GM12878 (cell line): Measurements from ENCODE around the gene UVSSA. TPM values are rescaled to one million over a fixed set of nuclear protein-coding genes. Genes with fewer than 3 reads are reported as not detected.

ENCODE experiments used
- ATAC-seq: fragments of 200-7000 bp; cut with Tn5 transposase; 3 replicates; pipeline ENCODE4 v1.9.1; 2020; ENCODE audit warnings: mild to moderate bottlenecking, moderate library complexity
- BruUV-seq: library from RNA; stranded (reverse); fragments of 400-500 nt; replicated peaks from 2 replicates; lab custom pipeline; 2021; lab: Mats Ljungman, UMichigan
- CTCF ChIA-PET: fragments of 300-600 bp; sonication (Branson Sonifier 250); formaldehyde crosslinking; extraction: SDS; loops from one replicate; lab custom pipeline; 2021; ENCODE audit warnings: inconsistent platforms; lab: Yijun Ruan, JAX
- POLR2A ChIA-PET: fragments of 350-600 bp; formaldehyde crosslinking; extraction: SDS; loops from one replicate; lab custom pipeline; 2021; ENCODE audit warnings: inconsistent platforms; lab: Charles Lee
- RAD21 ChIA-PET: fragments of 300-600 bp; sonication (Branson Sonifier 250); formaldehyde crosslinking; loops from one replicate; lab custom pipeline; 2023; ENCODE audit warnings: antibody characterized with exemption; ENCODE audit not compliant: unreplicated experiment; lab: Charles Lee
- SMC1A ChIA-PET: fragments of 300-600 bp; sonication (Branson Sonifier 250); formaldehyde crosslinking; loops from one replicate; lab custom pipeline; 2023; ENCODE audit not compliant: unreplicated experiment, uncharacterized antibody; lab: Charles Lee
- DNase-seq: peaks from one replicate; pipeline ENCODE4 v3.0.0-alpha.2; 2011; ENCODE audit warnings: low read depth, low spot score
- FAIRE-seq: peaks from 3 replicates; lab custom pipeline; 2011; peaks lifted over from hg19 to GRCh38; lab: Jason Lieb, UNC
- H2AFZ ChIP-seq: 2 replicates; pipeline ENCODE4 v1.6.0; 2011; ENCODE audit warnings: low read depth, low read length, control low read depth; ENCODE audit not compliant: control insufficient read depth
- H3K27ac ChIP-seq: 2 replicates; pipeline ENCODE4 v1.5.1; 2011; ENCODE audit warnings: control low read depth; ENCODE audit not compliant: control insufficient read depth, insufficient read depth
- H3K27me3 ChIP-seq, 2 experiments: replicated peaks in 1 of 2; 2 replicates each; pipeline versions ENCODE4 v1.6.0 to v1.6.1; 2011; ENCODE audit warnings: low read length in 1 of 2; ENCODE audit not compliant: control insufficient read depth in 2 of 2, insufficient read depth in 2 of 2
- H3K36me3 ChIP-seq, 2 experiments: 2 replicates each; pipeline ENCODE4 v1.5.1; 2011; ENCODE audit warnings: low read length in 1 of 2; ENCODE audit not compliant: control insufficient read depth in 2 of 2, insufficient read depth in 2 of 2
- H3K4me1 ChIP-seq: 2 replicates; pipeline ENCODE4 v1.6.1; 2011; ENCODE audit warnings: mild to moderate bottlenecking, low read length, moderate library complexity, mixed read lengths; ENCODE audit not compliant: control insufficient read depth, insufficient read depth
- H3K4me2 ChIP-seq: 2 replicates; pipeline ENCODE4 v1.6.0; 2011; ENCODE audit warnings: control low read depth; ENCODE audit not compliant: control insufficient read depth, insufficient read depth
- H3K4me3 ChIP-seq: fragments of 200-600 bp; sonication (generic); 2 replicates; pipeline ENCODE4 v1.5.1; 2016
- H3K79me2 ChIP-seq: 2 replicates; pipeline ENCODE4 v1.6.0; 2011; ENCODE audit warnings: low read length; ENCODE audit not compliant: control insufficient read depth, insufficient read depth
- H3K9ac ChIP-seq: 2 replicates; pipeline ENCODE4 v1.8.0; 2011; ENCODE audit warnings: low read length, control low read depth, mixed read lengths; ENCODE audit not compliant: control insufficient read depth, insufficient read depth
- H3K9me3 ChIP-seq: replicated peaks from 3 replicates; pipeline ENCODE4 v1.5.1; 2011; ENCODE audit warnings: mild to moderate bottlenecking, low read length; ENCODE audit not compliant: control insufficient read depth, insufficient read depth
- H4K20me1 ChIP-seq: 2 replicates; pipeline ENCODE4 v1.6.0; 2011; ENCODE audit not compliant: control insufficient read depth, insufficient read depth
- ASH2L ChIP-seq: fragments of 300-600, 200-600 bp; sonication (generic); IDR thresholded peaks from 2 replicates; pipeline ENCODE4 v1.6.1; 2017; ENCODE audit warnings: low read depth, mild to moderate bottlenecking, borderline replicate concordance
- BMI1 ChIP-seq: fragments of 450-650 bp; IDR thresholded peaks from 2 replicates; pipeline ENCODE4 v1.6.1; 2016; ENCODE audit warnings: mild to moderate bottlenecking, moderate library complexity, borderline replicate concordance
- CHD4 ChIP-seq: fragments of 200-600 bp; sonication (generic); IDR thresholded peaks from 2 replicates; pipeline ENCODE4 v1.6.1; 2016; ENCODE audit warnings: mild to moderate bottlenecking
- ESRRA ChIP-seq: IDR thresholded peaks from 2 replicates; pipeline ENCODE4 v1.6.1; 2012; ENCODE audit warnings: mild to moderate bottlenecking, low read length, improper control_type of control experiment
- GATAD2B ChIP-seq: fragments of 450-650 bp; conservative IDR thresholded peaks from 2 replicates; pipeline ENCODE4 v1.6.1; 2017; ENCODE audit warnings: low read depth, mild to moderate bottlenecking, moderate library complexity
- KAT2A ChIP-seq: conservative IDR thresholded peaks from 2 replicates; pipeline ENCODE4 v1.6.1; 2011; ENCODE audit warnings: low read depth, low read length; ENCODE audit not compliant: control insufficient read depth
- MYB ChIP-seq: fragments of 150-350 bp; IDR thresholded peaks from 2 replicates; pipeline ENCODE4 v1.6.1; 2014; ENCODE audit warnings: mild to moderate bottlenecking, low read depth, low read length, borderline replicate concordance
- WGBS: methylation state at CpG from one replicate; pipeline ENCODE4 v1.1.6; 2016; ENCODE audit warnings: low lambda C conversion rate; ENCODE audit not compliant: insufficient replicate concordance, insufficient coverage; ENCODE audit errors: missing lambda C conversion rate; 5-methylcytosine and 5-hydroxymethylcytosine counted together
- in situ Hi-C: fragments of 300-500 bp; cut with MboI; formaldehyde crosslinking; loops from 9 replicates; pipeline ENCODE4 v1.14.3; 2018; ENCODE audit warnings: mixed read lengths
- intact Hi-C: fragments of 100-400 bp; cut with micrococcal nuclease; formaldehyde crosslinking; loops from one replicate; pipeline ENCODE4 v1.14.2; 2022; ENCODE audit not compliant: unreplicated experiment
- polyA plus RNA-seq, 11 experiments: library from polyadenylated mRNA; depleted of rRNA in 4 of 11; unstranded in 6 of 11; stranded (reverse) in 5 of 11; fragments of >200 nt; fragmentation: Nextera tagmentation in 4 of 11; fragmentation: Illumina TruSeq in 1 of 11; extraction: Ambion mirVana in 4 of 11; extraction: Trizol in 1 of 11; gene quantifications; 1 replicate in 1 of 11; 2 replicates in 10 of 11; pipeline versions ENCODE4 v1.2.1 to v1.2.3, GENCODE V29; 2011 to 2016; ENCODE audit warnings: inconsistent platforms in 2 of 11, missing spikeins in 2 of 11, low read depth in 1 of 11
- total RNA-seq, 4 experiments: library from RNA; depleted of rRNA in 3 of 4; stranded (reverse); fragments of >200 nt in 3 of 4; fragmentation: Illumina TruSeq in 1 of 4; extraction: Trizol in 1 of 4; gene quantifications; 2 replicates each; pipeline versions ENCODE4 v1.2.1 to v1.2.3, GENCODE V29; 2013 to 2021
- TF ChIP-seq, protein P1 (sequence below): IDR thresholded peaks from 2 replicates; pipeline ENCODE4 v1.6.1; 2011; ENCODE audit warnings: borderline replicate concordance, low read depth, mild to moderate bottlenecking, moderate library complexity, mixed read lengths, low read length; ENCODE audit not compliant: insufficient read depth; ENCODE audit errors: extremely low read length

Gene UVSSA
- total and polyA plus RNA-seq, 10 of the 15 experiments (the other 5 are each of a cell fraction or from before 2014, with no cell fraction given) = 0.34 to 16.8 (median 3.6) TPM

DNA sequence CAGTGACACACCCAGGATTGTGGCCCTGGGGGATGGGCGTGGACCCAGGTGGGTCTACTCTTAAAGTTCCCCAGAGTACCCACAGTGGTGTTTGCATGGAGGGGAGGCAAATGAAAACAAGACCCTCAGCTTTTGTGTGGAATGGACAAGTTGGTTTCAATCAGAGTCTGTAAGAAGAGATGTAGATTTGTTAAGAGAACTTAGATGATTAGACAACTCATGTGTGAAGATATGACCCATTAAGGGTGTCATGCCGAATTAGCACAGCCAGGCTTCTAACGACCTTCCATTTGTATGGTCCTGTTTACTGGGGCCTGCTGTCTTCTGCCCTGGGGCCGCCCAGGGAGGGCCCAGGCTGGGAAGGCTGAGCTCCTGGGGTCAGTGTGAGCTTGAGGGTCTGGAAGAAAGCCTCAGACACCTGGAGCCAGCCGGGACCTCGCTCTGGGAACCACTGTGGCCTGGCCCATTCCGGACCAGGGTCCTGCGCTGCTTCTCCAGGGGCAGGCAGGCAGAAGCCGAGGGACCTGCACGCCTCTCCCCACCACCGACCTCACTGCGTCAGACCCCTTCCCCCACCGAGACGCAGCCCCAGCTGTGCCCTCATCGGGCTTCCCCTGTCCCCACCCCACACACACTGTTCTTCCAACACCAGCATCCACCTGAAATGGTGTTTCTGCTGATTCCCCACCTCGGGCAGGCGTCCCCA is 20.4 kb downstream of the UVSSA start (continued):
- TF ChIP-seq GATAD2B = no peak
- no peak for TF ChIP-seq BMI1
- TF ChIP-seq ASH2L = no peak

DNA sequence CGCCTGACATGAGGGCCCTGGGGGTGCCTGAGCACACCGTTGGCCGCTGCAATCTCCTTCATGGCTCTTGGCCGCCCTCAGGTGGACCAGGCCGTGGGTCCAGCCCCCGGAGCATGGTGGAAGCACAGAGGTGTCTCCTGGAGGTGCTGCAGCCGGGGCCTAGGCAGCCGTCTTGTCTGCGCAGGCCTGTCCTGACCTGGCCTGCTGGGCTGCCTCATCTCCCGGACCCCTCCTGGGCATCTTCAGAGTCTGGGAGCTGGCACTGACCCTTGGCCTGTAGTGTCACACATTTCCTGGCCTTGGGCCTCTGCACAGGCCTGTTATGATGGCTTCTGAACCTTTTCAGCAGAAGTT is 20.9 kb downstream of the UVSSA start:
- no peaks in the 10 kb centered on the region for H4K20me1 ChIP-seq
- H3K4me3 ChIP-seq = no peak overlapping the region
- BruUV-seq = no TSS peak
- no peaks in the 10 kb centered on the region for H3K4me1 ChIP-seq
- no peaks in the 10 kb centered on the region for H3K9me3 ChIP-seq
- ChIA-PET RAD21 (no interaction called here), SMC1A (no interaction called here), CTCF (no interaction called here), POLR2A (no interaction called here)
- H2AFZ ChIP-seq = no peak overlapping the region
- intact Hi-C loops (no loop called here), in situ Hi-C loops (no loop called here)
- no peaks in the 10 kb centered on the region for H3K79me2 ChIP-seq
- no peak overlapping the region for H3K27ac ChIP-seq
- no peak for TF ChIP-seq ASH2L
- TF ChIP-seq, protein P1, sequence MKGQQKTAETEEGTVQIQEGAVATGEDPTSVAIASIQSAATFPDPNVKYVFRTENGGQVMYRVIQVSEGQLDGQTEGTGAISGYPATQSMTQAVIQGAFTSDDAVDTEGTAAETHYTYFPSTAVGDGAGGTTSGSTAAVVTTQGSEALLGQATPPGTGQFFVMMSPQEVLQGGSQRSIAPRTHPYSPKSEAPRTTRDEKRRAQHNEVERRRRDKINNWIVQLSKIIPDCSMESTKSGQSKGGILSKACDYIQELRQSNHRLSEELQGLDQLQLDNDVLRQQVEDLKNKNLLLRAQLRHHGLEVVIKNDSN = no peak
- no peak for TF ChIP-seq MYB
- no peak for TF ChIP-seq KAT2A
- no peak for TF ChIP-seq ESRRA
- no peak for TF ChIP-seq CHD4
- FAIRE-seq = no peak
- H3K4me2 ChIP-seq = no peak overlapping the region
- no peaks in the 10 kb centered on the region; a peak in 1 of 4 replicates for H3K36me3 ChIP-seq
- 82% methylated on average over 10 of the region's 10 CpGs for WGBS
- no peak for DNase-seq
- no peak overlapping the region for H3K9ac ChIP-seq
- H3K27me3 ChIP-seq = no peaks in the 10 kb centered on the region
- no peak for ATAC-seq
